ENCODE data around the gene ASXL1. TPM values are rescaled to one million over a fixed set of nuclear protein-coding genes. Genes with fewer than 3 reads are reported as not detected.

Gene ASXL1
- total and polyA plus RNA-seq, 9 of the 15 experiments (the other 6 are each of a cell fraction or from before 2014, with no cell fraction given), result 6.5 to 65.3 (median 32.3) TPM

DNA sequence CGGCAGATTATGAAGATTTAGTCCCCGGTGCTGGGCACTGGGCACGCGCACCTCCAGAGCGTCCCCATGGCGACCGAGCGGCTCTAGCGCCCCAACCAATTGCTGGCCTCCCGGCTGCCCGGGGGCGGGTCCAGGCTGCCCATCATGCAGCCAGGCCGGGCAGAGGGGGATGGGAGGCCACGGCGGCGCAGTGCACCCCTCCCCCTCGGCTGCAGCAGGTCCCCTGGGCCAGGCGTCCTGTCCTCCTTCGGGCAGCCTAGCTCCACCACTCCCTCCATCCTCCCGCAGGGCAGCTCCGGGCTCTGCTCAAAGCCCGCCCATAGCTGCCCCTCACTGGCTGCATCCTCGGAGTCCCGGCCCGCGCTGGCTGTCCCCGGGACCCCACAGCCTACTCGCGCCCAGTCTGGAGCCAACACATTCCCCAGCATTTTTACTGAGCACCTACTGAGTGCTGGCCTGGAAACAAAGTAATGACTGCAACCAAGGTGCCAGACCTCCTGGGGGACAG lies 99.4 kb downstream of the ASXL1 start:
- DNase-seq (ENCODE audit: extremely low read depth in 1 of 4, low spot score in 3 of 4), result peak in 2 of 4 experiments; percentile 29 to 31
- no peak for ATAC-seq
- no TSS peak for BruUV-seq (replicated peaks)
- peak; percentile 3 for TF ChIP-seq RBM22 (IDR thresholded peaks at IDR 0.05; ENCODE audit: low read depth, low read length, poor library complexity, severe bottlenecking)
- TF ChIP-seq, protein P1, sequence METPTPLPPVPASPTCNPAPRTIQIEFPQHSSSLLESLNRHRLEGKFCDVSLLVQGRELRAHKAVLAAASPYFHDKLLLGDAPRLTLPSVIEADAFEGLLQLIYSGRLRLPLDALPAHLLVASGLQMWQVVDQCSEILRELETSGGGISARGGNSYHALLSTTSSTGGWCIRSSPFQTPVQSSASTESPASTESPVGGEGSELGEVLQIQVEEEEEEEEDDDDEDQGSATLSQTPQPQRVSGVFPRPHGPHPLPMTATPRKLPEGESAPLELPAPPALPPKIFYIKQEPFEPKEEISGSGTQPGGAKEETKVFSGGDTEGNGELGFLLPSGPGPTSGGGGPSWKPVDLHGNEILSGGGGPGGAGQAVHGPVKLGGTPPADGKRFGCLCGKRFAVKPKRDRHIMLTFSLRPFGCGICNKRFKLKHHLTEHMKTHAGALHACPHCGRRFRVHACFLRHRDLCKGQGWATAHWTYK (CRISPR knock-in tag; IDR thresholded peaks at IDR 0.05), result no peak
- CTCF ChIA-PET (ENCODE audit: low intra/inter-chr PET ratio), result no interaction called here
- Histone ChIP-seq H3K9me3 (replicated peaks; ENCODE audit: control insufficient read depth, insufficient read depth, low read depth, low read length) (no peaks in the 10 kb centered on the region), H4K20me1 (replicated peaks; ENCODE audit: control insufficient read depth, insufficient read depth, low read length) (no peaks in the 10 kb centered on the region), H3K4me1 (replicated peaks in 1 of 2; ENCODE audit: control insufficient read depth in 2 of 2, insufficient read depth in 2 of 2, low read length in 2 of 2) (peaks cover 0 to 50% of the 10 kb centered on the region in 2 experiments; a peak in 2 of 5 replicates), H3K27ac (ENCODE audit: extremely low read depth, low read depth, low read length) (no peak overlapping the region), H3K27me3 (ENCODE audit: control insufficient read depth in 2 of 2, insufficient read depth in 2 of 2, low read length in 2 of 2) (no peaks in the 10 kb centered on the region), H3K79me2 (ENCODE audit: control insufficient read depth, insufficient read depth, low read length) (no peaks in the 10 kb centered on the region), H2AFZ (ENCODE audit: low read depth, low read length) (no peak overlapping the region), H3K9me1 (ENCODE audit: control insufficient read depth, insufficient read depth, low read length) (peaks cover 2% of the 10 kb centered on the region), H3K36me3 (ENCODE audit: control insufficient read depth, insufficient read depth, low read length) (peaks cover 57% of the 10 kb centered on the region; the same call in 2 of the 3 replicates), H3K4me2 (ENCODE audit: insufficient read depth, low read length) (no peak overlapping the region), H3K9ac (ENCODE audit: insufficient read depth in 1 of 2, low read depth in 2 of 2, low read length in 2 of 2) (no peak overlapping the region), H3K4me3 (no peak overlapping the region)
- POLR2A ChIA-PET, result interaction anchor here (1.6 kb wide), 1 partner anchor 18 kb away, joined by 4 read pairs; no protein-coding TSS in a partner anchor
- no peak for FAIRE-seq
- 97% methylated on average over 8 of the region's 29 CpGs for WGBS (ENCODE audit: insufficient coverage, low coverage, missing lambda C conversion rate)
- intact Hi-C loops (cut with micrococcal nuclease) (no loop called here), in situ Hi-C loops (cut with MboI) (no loop called here)
